ENCODE results near the gene RNF157. TPM values are rescaled to one million over a fixed set of nuclear protein-coding genes. Genes with fewer than 3 reads are reported as not detected.

Gene RNF157
- total RNA-seq, 1 experiment from 2014 or later = 0.86 TPM

DNA sequence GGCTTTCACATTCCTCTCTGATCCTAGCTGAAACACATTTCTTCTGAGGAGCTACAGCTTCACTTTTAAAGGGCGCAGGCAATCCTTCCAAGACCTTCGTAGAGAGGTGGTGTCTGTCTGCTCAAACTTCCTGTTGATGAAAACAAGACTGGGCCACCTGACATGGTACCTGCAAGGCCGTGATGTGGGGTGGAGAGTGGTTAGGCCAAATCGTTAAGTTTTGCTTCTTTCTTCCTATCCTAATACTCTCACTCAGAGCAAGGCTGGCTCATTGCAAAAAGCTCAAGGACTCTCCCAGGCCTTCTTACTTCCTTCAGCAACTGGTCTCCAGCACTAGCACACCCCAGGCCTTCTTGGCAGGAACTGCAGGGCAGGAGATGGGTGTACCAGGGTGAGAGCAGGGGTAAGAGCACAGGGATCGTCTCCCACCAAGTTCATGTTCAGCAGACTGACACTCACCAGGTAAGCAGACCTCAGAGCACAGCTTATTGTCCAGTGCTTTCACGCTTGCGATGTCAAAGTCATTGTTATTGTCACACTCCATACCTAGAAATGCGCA is 88.3 kb downstream of the RNF157 start:
- Histone ChIP-seq H3K9me3 (ENCODE audit: control insufficient read depth in 1 of 2, insufficient read depth in 1 of 2, low read depth in 1 of 2, low read length in 2 of 2) (no peaks in the 10 kb centered on the region), H3K79me2 (ENCODE audit: insufficient read depth, low read length) (no peaks in the 10 kb centered on the region), H4K20me1 (ENCODE audit: insufficient read depth) (no peaks in the 10 kb centered on the region), H3K9me2 (ENCODE audit: insufficient read depth) (no peaks in the 10 kb centered on the region), H3K27ac (ENCODE audit: low read depth, low read length) (no peak overlapping the region), H3K4me2 (ENCODE audit: low read length) (no peak overlapping the region), H3K4me3 (replicated peaks in 1 of 2; ENCODE audit: low read depth in 1 of 2, low read length in 2 of 2) (no peak overlapping the region), H2AFZ (ENCODE audit: low read depth, low read length, poor library complexity, severe bottlenecking) (no peak overlapping the region), H3K27me3 (ENCODE audit: insufficient read depth, low read length) (no peaks in the 10 kb centered on the region), H3K9ac (ENCODE audit: low read length) (no peak overlapping the region), H3K4me1 (ENCODE audit: control insufficient read depth in 1 of 2, insufficient read depth in 2 of 2, low read length in 2 of 2) (no peaks in the 10 kb centered on the region), H3K36me3 (ENCODE audit: control insufficient read depth in 1 of 2, insufficient read depth in 2 of 2, low read length in 2 of 2) (no peaks in the 10 kb centered on the region)
- ATAC-seq (no peak), DNase-seq (ENCODE audit: low read depth, low spot score) (no peak)
- intact Hi-C loops (cut with micrococcal nuclease) = no loop called here
- CTCF ChIA-PET = interaction anchor here (0.6 to 2.2 kb wide), 3 partner anchors 30 to 909 kb away, joined by 3 to 8 read pairs (median 4); no protein-coding TSS in a partner anchor
- BruUV-seq (replicated peaks) = no TSS peak
- POLR2A ChIA-PET = no interaction called here
- RAD21 ChIA-PET (ENCODE audit: low non-redundant PET in 1 of 2, low total read pairs in 2 of 2, uncharacterized antibody in 2 of 2, unreplicated experiment in 2 of 2) = no interaction called here
- no peak for TF ChIP-seq SP1 (IDR thresholded peaks at IDR 0.05; ENCODE audit: low read depth)

- Histone ChIP-seq H3K4me3 (replicated peaks in 1 of 2; ENCODE audit: low read depth in 1 of 2, low read length in 2 of 2) (no peak overlapping the region), H3K4me1 (ENCODE audit: control insufficient read depth in 1 of 2, insufficient read depth in 2 of 2, low read length in 2 of 2) (no peaks in the 10 kb centered on the region), H3K4me2 (ENCODE audit: low read length) (no peak overlapping the region), H2AFZ (ENCODE audit: low read depth, low read length, poor library complexity, severe bottlenecking) (no peak overlapping the region), H3K9me2 (ENCODE audit: insufficient read depth) (no peaks in the 10 kb centered on the region), H4K20me1 (ENCODE audit: insufficient read depth) (no peaks in the 10 kb centered on the region), H3K79me2 (ENCODE audit: insufficient read depth, low read length) (no peaks in the 10 kb centered on the region), H3K9me3 (ENCODE audit: control insufficient read depth in 1 of 2, insufficient read depth in 1 of 2, low read depth in 1 of 2, low read length in 2 of 2) (no peaks in the 10 kb centered on the region), H3K9ac (ENCODE audit: low read length) (no peak overlapping the region), H3K36me3 (ENCODE audit: control insufficient read depth in 1 of 2, insufficient read depth in 2 of 2, low read length in 2 of 2) (no peaks in the 10 kb centered on the region), H3K27me3 (ENCODE audit: insufficient read depth, low read length) (no peaks in the 10 kb centered on the region), H3K27ac (ENCODE audit: low read depth, low read length) (no peak overlapping the region)
- intact Hi-C loops (cut with micrococcal nuclease) = no loop called here
- ChIA-PET POLR2A (interaction anchor here (1.3 kb wide), 1 partner anchor 18 kb away, joined by 4 read pairs; no protein-coding TSS in a partner anchor), CTCF (interaction anchor here (1.1 to 2.2 kb wide), 3 partner anchors 10 to 31 kb away, joined by 3 to 8 read pairs (median 4); partner anchors contain the start of gene FOXJ1), RAD21 (ENCODE audit: low non-redundant PET in 1 of 2, low total read pairs in 2 of 2, uncharacterized antibody in 2 of 2, unreplicated experiment in 2 of 2) (no interaction called here)
- ATAC-seq (no peak), DNase-seq (ENCODE audit: low read depth, low spot score) (no peak)
- no TSS peak for BruUV-seq (replicated peaks)
- TF ChIP-seq JUND (IDR thresholded peaks at IDR 0.05) (no peak), POLR2AphosphoS5 (IDR thresholded peaks at IDR 0.05; ENCODE audit: low read depth, low read length) (no peak), SP1 (IDR thresholded peaks at IDR 0.05; ENCODE audit: low read depth) (no peak), EZH2 (IDR thresholded peaks at IDR 0.05) (no peak), ELF1 (IDR thresholded peaks at IDR 0.05; ENCODE audit: borderline replicate concordance, low read depth) (no peak), EZH2phosphoT487 (IDR thresholded peaks at IDR 0.05; ENCODE audit: borderline replicate concordance) (no peak), FOSL1 (IDR thresholded peaks at IDR 0.05; ENCODE audit: low read depth) (no peak), YY1 (IDR thresholded peaks at IDR 0.05; ENCODE audit: extremely low read depth, insufficient replicate concordance, low read depth, low read length) (no peak)
- TF ChIP-seq, protein P1, sequence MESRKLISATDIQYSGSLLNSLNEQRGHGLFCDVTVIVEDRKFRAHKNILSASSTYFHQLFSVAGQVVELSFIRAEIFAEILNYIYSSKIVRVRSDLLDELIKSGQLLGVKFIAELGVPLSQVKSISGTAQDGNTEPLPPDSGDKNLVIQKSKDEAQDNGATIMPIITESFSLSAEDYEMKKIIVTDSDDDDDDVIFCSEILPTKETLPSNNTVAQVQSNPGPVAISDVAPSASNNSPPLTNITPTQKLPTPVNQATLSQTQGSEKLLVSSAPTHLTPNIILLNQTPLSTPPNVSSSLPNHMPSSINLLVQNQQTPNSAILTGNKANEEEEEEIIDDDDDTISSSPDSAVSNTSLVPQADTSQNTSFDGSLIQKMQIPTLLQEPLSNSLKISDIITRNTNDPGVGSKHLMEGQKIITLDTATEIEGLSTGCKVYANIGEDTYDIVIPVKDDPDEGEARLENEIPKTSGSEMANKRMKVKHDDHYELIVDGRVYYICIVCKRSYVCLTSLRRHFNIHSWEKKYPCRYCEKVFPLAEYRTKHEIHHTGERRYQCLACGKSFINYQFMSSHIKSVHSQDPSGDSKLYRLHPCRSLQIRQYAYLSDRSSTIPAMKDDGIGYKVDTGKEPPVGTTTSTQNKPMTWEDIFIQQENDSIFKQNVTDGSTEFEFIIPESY (IDR thresholded peaks at IDR 0.05; ENCODE audit: extremely low read depth, insufficient replicate concordance, low read length) = no peak
These were observed 89.3 kb downstream of the RNF157 start for GRCh38 chr17:76150712-76151622.

Data from HCT116 (cell line).